GM12878 (cell line): ENCODE measurements around the gene SNX21.

ENCODE experiments used
- POLR2A ChIP-seq: IDR thresholded peaks from 2 replicates; pipeline ENCODE4 v1.6.1; 2011; ENCODE audit warnings: low read depth, mild to moderate bottlenecking, low read length
- POLR2AphosphoS2 ChIP-seq: IDR thresholded peaks from 2 replicates; pipeline ENCODE4 v1.6.1; 2011; ENCODE audit warnings: low read depth, mild to moderate bottlenecking, low read length, improper control_type of control experiment, moderate library complexity
- RAD21 ChIP-seq: IDR thresholded peaks from 2 replicates; pipeline ENCODE4 v1.6.1; 2011; ENCODE audit warnings: mild to moderate bottlenecking, low read depth, low read length, moderate library complexity; ENCODE audit not compliant: insufficient read depth
- ZNF274 ChIP-seq: IDR thresholded peaks from one replicate; pipeline ENCODE4 v1.8.0; 2011; ENCODE audit not compliant: insufficient read length, insufficient read depth
- TF ChIP-seq, protein P1 (sequence below): fragments of 450-650 bp; IDR thresholded peaks from 2 replicates; pipeline ENCODE4 v1.6.1; 2017; ENCODE audit warnings: mild to moderate bottlenecking, moderate library complexity
- TF ChIP-seq, protein P2 (sequence below), 3 experiments: IDR thresholded peaks in 2 of 3; conservative IDR thresholded peaks in 1 of 3; 2 replicates each; pipeline ENCODE4 v1.5.1; 2011; ENCODE audit warnings: low read depth in 3 of 3, low read length in 3 of 3, mild to moderate bottlenecking in 3 of 3, control low read depth in 2 of 3, moderate library complexity in 2 of 3, inconsistent platforms in 1 of 3, mixed read lengths in 1 of 3; ENCODE audit not compliant: control insufficient read depth in 2 of 3, insufficient read depth in 1 of 3; ENCODE audit errors: extremely low read depth in 1 of 3

DNA sequence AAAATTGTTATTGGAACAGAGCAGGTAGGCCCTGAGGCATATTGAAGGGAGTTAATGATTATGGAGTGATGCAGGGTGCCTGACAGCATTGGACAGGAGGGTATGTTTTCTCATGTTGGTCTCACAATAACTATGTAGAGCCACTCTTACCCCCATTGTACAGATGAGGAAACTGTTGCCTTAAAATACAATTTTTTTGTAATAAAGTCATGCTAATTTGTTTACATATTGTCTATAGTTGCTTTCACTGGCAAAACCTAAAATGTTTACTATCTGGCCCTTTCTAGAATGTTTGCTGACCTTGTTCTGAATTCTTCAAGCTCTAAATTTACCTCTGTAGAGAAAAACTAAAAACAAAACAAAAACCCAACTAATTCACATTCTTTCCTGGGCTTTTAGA lies 17.9 kb downstream of the SNX21 start:
- TF ChIP-seq, protein P1, sequence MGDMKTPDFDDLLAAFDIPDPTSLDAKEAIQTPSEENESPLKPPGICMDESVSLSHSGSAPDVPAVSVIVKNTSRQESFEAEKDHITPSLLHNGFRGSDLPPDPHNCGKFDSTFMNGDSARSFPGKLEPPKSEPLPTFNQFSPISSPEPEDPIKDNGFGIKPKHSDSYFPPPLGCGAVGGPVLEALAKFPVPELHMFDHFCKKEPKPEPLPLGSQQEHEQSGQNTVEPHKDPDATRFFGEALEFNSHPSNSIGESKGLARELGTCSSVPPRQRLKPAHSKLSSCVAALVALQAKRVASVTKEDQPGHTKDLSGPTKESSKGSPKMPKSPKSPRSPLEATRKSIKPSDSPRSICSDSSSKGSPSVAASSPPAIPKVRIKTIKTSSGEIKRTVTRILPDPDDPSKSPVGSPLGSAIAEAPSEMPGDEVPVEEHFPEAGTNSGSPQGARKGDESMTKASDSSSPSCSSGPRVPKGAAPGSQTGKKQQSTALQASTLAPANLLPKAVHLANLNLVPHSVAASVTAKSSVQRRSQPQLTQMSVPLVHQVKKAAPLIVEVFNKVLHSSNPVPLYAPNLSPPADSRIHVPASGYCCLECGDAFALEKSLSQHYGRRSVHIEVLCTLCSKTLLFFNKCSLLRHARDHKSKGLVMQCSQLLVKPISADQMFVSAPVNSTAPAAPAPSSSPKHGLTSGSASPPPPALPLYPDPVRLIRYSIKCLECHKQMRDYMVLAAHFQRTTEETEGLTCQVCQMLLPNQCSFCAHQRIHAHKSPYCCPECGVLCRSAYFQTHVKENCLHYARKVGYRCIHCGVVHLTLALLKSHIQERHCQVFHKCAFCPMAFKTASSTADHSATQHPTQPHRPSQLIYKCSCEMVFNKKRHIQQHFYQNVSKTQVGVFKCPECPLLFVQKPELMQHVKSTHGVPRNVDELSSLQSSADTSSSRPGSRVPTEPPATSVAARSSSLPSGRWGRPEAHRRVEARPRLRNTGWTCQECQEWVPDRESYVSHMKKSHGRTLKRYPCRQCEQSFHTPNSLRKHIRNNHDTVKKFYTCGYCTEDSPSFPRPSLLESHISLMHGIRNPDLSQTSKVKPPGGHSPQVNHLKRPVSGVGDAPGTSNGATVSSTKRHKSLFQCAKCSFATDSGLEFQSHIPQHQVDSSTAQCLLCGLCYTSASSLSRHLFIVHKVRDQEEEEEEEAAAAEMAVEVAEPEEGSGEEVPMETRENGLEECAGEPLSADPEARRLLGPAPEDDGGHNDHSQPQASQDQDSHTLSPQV: no peak
- TF ChIP-seq, protein P2, sequence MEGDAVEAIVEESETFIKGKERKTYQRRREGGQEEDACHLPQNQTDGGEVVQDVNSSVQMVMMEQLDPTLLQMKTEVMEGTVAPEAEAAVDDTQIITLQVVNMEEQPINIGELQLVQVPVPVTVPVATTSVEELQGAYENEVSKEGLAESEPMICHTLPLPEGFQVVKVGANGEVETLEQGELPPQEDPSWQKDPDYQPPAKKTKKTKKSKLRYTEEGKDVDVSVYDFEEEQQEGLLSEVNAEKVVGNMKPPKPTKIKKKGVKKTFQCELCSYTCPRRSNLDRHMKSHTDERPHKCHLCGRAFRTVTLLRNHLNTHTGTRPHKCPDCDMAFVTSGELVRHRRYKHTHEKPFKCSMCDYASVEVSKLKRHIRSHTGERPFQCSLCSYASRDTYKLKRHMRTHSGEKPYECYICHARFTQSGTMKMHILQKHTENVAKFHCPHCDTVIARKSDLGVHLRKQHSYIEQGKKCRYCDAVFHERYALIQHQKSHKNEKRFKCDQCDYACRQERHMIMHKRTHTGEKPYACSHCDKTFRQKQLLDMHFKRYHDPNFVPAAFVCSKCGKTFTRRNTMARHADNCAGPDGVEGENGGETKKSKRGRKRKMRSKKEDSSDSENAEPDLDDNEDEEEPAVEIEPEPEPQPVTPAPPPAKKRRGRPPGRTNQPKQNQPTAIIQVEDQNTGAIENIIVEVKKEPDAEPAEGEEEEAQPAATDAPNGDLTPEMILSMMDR (IDR thresholded peaks at IDR 0.05 in 2 of 3, conservative IDR thresholded peaks at IDR 0.05 in 1 of 3; ENCODE audit: control insufficient read depth in 2 of 3, extremely low read depth in 1 of 3, insufficient read depth in 1 of 3, low read depth in 3 of 3, low read length in 3 of 3): no peak
- TF ChIP-seq POLR2AphosphoS2 (no peak), POLR2A (no peak), RAD21 (no peak), ZNF274 (no peak)
